Measurements from ENCODE around the gene TMEM79. TPM values are rescaled to one million over a fixed set of nuclear protein-coding genes. Genes with fewer than 3 reads are reported as not detected.

The TMEM79 gene
- total and polyA plus RNA-seq, 2 donors (not counting 3 experiments of a cell fraction or from before 2014, with no cell fraction given) = 3.0 to 4.8 TPM

DNA sequence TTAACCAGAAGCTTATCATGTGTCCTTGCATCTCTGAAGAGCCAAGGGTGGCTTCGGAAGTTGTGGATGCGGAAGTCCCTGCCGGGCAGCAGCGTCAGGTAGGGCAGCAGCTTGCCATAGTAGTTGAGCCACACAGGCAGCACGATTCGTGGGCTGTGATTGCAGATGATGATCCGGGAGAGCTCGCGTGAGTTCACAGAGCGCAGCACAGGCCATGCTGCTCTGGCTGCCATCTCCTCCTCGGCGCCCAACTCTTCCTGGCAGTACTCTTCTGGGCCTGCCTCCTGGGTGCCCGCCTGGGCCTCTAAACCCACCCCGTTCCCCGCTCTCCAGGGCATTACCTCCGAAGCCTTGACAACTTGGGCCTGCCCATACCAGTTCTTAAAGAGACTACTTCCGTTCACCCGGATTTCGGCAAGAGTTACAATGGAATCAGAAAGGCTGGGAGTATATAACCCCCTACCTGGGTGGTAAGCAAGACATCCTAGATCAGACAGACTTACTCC lies 14.8 kb downstream of the TMEM79 start, which contains the start of gene VHLL:
TSS of gene VHLL (minus strand) at position 456 of the 506 bp plus-strand sequence. CDS start at position 338, 118 bp downstream.
- BruUV-seq (replicated peaks) = no TSS peak
- TF ChIP-seq JUN (IDR thresholded peaks at IDR 0.05; ENCODE audit: borderline replicate concordance, insufficient read depth, insufficient read length, low read depth) (no peak), MAX (IDR thresholded peaks at IDR 0.05; ENCODE audit: insufficient read depth, insufficient read length) (no peak), POLR2AphosphoS5 (IDR thresholded peaks at IDR 0.05; ENCODE audit: insufficient read depth, low read depth, low read length) (no peak), MYC (IDR thresholded peaks at IDR 0.05; ENCODE audit: low read depth, low read length) (no peak), EZH2 (IDR thresholded peaks at IDR 0.05; ENCODE audit: borderline replicate concordance, low read depth, low read length, severe bottlenecking) (no peak), GATA2 (IDR thresholded peaks at IDR 0.05; ENCODE audit: insufficient read depth, insufficient read length, low read depth, low read length) (no peak)
- Histone ChIP-seq H3K9me3 (replicated peaks; ENCODE audit: control insufficient read depth, insufficient read depth, low read length) (no peaks in the 10 kb centered on the region), H4K20me1 (replicated peaks; ENCODE audit: control insufficient read depth, extremely low read depth, insufficient read depth, low read length) (no peaks in the 10 kb centered on the region), H3K27ac (ENCODE audit: insufficient read depth, low read depth, low read length) (no peak within 1 kb of the TSS), H3K9ac (replicated peaks; ENCODE audit: extremely low read depth, insufficient read depth, low read length) (no peak within 1 kb of the TSS), H3K27me3 (ENCODE audit: control insufficient read depth in 2 of 2, insufficient read depth in 2 of 2, low read length in 2 of 2) (no peaks in the 10 kb centered on the region), H2AFZ (ENCODE audit: low read depth, low read length) (no peak within 1 kb of the TSS), H3K4me2 (ENCODE audit: insufficient read depth, low read length) (no peak within 1 kb of the TSS), H3K36me3 (ENCODE audit: control insufficient read depth in 2 of 2, extremely low read depth in 1 of 2, insufficient read depth in 2 of 2, low read length in 2 of 2) (no peaks in the 10 kb centered on the region), H3K9me1 (replicated peaks; ENCODE audit: control insufficient read depth, extremely low read depth, insufficient read depth, low read length) (no peaks in the 10 kb centered on the region), H3K79me2 (ENCODE audit: control insufficient read depth, insufficient read depth, low read length) (peaks cover 6% of the 10 kb centered on the region), H3K4me1 (ENCODE audit: control insufficient read depth, extremely low read depth, insufficient read depth, low read length) (peaks cover 7% of the 10 kb centered on the region), H3K4me3 (replicated peaks in 1 of 3; ENCODE audit: insufficient read depth in 1 of 3, low read depth in 1 of 3, low read length in 3 of 3) (no peak within 1 kb of the TSS)
- dilution Hi-C loops (cut with MboI; ENCODE audit: extremely low pct_ligation_motif_present, low sequenced_read_pairs) = no loop called here
- intact Hi-C loops (cut with micrococcal nuclease) = no loop called here
- no peak for FAIRE-seq
- CTCF ChIA-PET = no interaction called here
- no peak for DNase-seq (ENCODE audit: low read depth, low spot score)
- POLR2A ChIA-PET = no interaction called here

- H3K79me2 ChIP-seq (ENCODE audit: control insufficient read depth, insufficient read depth, low read length) = no peaks in the 10 kb centered on the region
- POLR2A ChIA-PET = no interaction called here
- H3K27me3 ChIP-seq (ENCODE audit: control insufficient read depth in 2 of 2, insufficient read depth in 2 of 2, low read length in 2 of 2) = no peaks in the 10 kb centered on the region
- intact Hi-C loops (cut with micrococcal nuclease) = no loop called here
- no peak overlapping the region for H3K4me3 ChIP-seq (replicated peaks in 1 of 3; ENCODE audit: insufficient read depth in 1 of 3, low read depth in 1 of 3, low read length in 3 of 3)
- H3K27ac ChIP-seq (ENCODE audit: insufficient read depth, low read depth, low read length) = no peak overlapping the region
- no peak overlapping the region for H3K4me2 ChIP-seq (ENCODE audit: insufficient read depth, low read length)
- no TSS peak for BruUV-seq (replicated peaks)
- H3K4me1 ChIP-seq (ENCODE audit: control insufficient read depth, extremely low read depth, insufficient read depth, low read length) = no peaks in the 10 kb centered on the region
- H3K9me3 ChIP-seq (replicated peaks; ENCODE audit: control insufficient read depth, insufficient read depth, low read length) = no peaks in the 10 kb centered on the region
- H3K9ac ChIP-seq (replicated peaks; ENCODE audit: extremely low read depth, insufficient read depth, low read length) = no peak overlapping the region
- no peak for FAIRE-seq
- CTCF ChIA-PET = interaction anchor here (1.2 kb wide), 1 partner anchor 16 kb away, joined by 4 read pairs; no protein-coding TSS in a partner anchor
- DNase-seq (ENCODE audit: low read depth, low spot score) = no peak
- TF ChIP-seq, protein P1, sequence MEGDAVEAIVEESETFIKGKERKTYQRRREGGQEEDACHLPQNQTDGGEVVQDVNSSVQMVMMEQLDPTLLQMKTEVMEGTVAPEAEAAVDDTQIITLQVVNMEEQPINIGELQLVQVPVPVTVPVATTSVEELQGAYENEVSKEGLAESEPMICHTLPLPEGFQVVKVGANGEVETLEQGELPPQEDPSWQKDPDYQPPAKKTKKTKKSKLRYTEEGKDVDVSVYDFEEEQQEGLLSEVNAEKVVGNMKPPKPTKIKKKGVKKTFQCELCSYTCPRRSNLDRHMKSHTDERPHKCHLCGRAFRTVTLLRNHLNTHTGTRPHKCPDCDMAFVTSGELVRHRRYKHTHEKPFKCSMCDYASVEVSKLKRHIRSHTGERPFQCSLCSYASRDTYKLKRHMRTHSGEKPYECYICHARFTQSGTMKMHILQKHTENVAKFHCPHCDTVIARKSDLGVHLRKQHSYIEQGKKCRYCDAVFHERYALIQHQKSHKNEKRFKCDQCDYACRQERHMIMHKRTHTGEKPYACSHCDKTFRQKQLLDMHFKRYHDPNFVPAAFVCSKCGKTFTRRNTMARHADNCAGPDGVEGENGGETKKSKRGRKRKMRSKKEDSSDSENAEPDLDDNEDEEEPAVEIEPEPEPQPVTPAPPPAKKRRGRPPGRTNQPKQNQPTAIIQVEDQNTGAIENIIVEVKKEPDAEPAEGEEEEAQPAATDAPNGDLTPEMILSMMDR (IDR thresholded peaks at IDR 0.05; ENCODE audit: extremely low read depth in 1 of 2, insufficient read depth in 1 of 2, low read depth in 1 of 2, low read length in 2 of 2) = no peak
- TF ChIP-seq JUN (IDR thresholded peaks at IDR 0.05; ENCODE audit: borderline replicate concordance, insufficient read depth, insufficient read length, low read depth) (no peak), EZH2 (IDR thresholded peaks at IDR 0.05; ENCODE audit: borderline replicate concordance, low read depth, low read length, severe bottlenecking) (no peak), POLR2A (IDR thresholded peaks at IDR 0.05; ENCODE audit: low read depth, low read length) (no peak), POLR2AphosphoS5 (IDR thresholded peaks at IDR 0.05; ENCODE audit: insufficient read depth, low read depth, low read length) (no peak), MAX (IDR thresholded peaks at IDR 0.05; ENCODE audit: insufficient read depth, insufficient read length) (no peak), GATA2 (IDR thresholded peaks at IDR 0.05; ENCODE audit: insufficient read depth, insufficient read length, low read depth, low read length) (no peak), FOS (IDR thresholded peaks at IDR 0.05; ENCODE audit: borderline replicate concordance, insufficient read depth, low read length) (no peak)
- H3K9me1 ChIP-seq (replicated peaks; ENCODE audit: control insufficient read depth, extremely low read depth, insufficient read depth, low read length) = no peaks in the 10 kb centered on the region
- peaks cover under 1 to 8% of the 10 kb centered on the region in 2 experiments for H3K36me3 ChIP-seq (ENCODE audit: control insufficient read depth in 2 of 2, extremely low read depth in 1 of 2, insufficient read depth in 2 of 2, low read length in 2 of 2)
- H4K20me1 ChIP-seq (replicated peaks; ENCODE audit: control insufficient read depth, extremely low read depth, insufficient read depth, low read length) = no peaks in the 10 kb centered on the region
- dilution Hi-C loops (cut with MboI; ENCODE audit: extremely low pct_ligation_motif_present, low sequenced_read_pairs) = no loop called here
- H2AFZ ChIP-seq (ENCODE audit: low read depth, low read length) = no peak overlapping the region
Measured at GRCh38 chr1:156303241-156303640, 19.1 kb downstream of the TMEM79 start.
